Adrenal gland (tissue), 12 donors: Measurements from ENCODE around the gene ZC3H8. TPM values are rescaled to one million over a fixed set of nuclear protein-coding genes. Genes with fewer than 3 reads are reported as not detected.
A peak's percentile ranks its signal among the peaks of the same experiment; 100 is the strongest.

Experiments
- DNase-seq, 7 donors: peaks; one replicate each; pipeline ENCODE4 v3.0.0-alpha.2; 2019 to 2020
- H3K27ac ChIP-seq, 5 donors: fragments of 200-600 bp; sonication (generic) in 4 of 5; 1 replicate in 3 of 5; 2 replicates in 2 of 5; pipeline versions ENCODE4 v1.5.1 to v1.8.0; 2016 to 2020; ENCODE audit warnings: mild to moderate bottlenecking in 1 of 5
- H3K27me3 ChIP-seq: fragments of 200-600 bp; 2 replicates; pipeline ENCODE4 v1.8.0; 2021
- H3K36me3 ChIP-seq, 2 donors: fragments of 200-600 bp; replicated peaks in 1 of 2; 1 replicate in 1 of 2; 2 replicates in 1 of 2; pipeline versions ENCODE4 v1.5.1 to v1.8.0; 2018 to 2022
- H3K4me1 ChIP-seq, 2 donors: fragments of 200-600 bp; replicated peaks in 1 of 2; 1 replicate in 1 of 2; 2 replicates in 1 of 2; pipeline versions ENCODE4 v1.5.1 to v1.8.0; 2018 to 2021
- H3K4me3 ChIP-seq, 4 donors: fragments of 200-600 bp; sonication (generic) in 3 of 4; one replicate each; pipeline ENCODE4 v1.5.1; 2016 to 2018
- H3K9me3 ChIP-seq, 3 donors: fragments of 200-600 bp; sonication (generic) in 1 of 3; replicated peaks in 1 of 3; 1 replicate in 2 of 3; 2 replicates in 1 of 3; pipeline versions ENCODE4 v1.5.1 to v1.8.0; 2016 to 2021
- POLR2A ChIP-seq, 2 donors: fragments of 450-650 bp; IDR thresholded peaks; one replicate each; pipeline ENCODE4 v1.6.1; 2017; ENCODE audit warnings: antibody characterized with exemption in 2 of 2, mild to moderate bottlenecking in 2 of 2, moderate library complexity in 1 of 2
- WGBS, 4 donors: extraction: QIAGEN DNeasy Blood & Tissue Kit in 2 of 4; methylation state at CpG; one replicate each; pipeline versions ENCODE4 v1.1.5 to v1.1.7; 2013 to 2017; 5-methylcytosine and 5-hydroxymethylcytosine counted together
- intact Hi-C, 2 donors: fragments of 100-400 bp; cut with DNase I; formaldehyde crosslinking; loops; one replicate each; pipeline versions ENCODE4 v1.14.1 to v1.15.0; 2022 to 2023
- polyA plus RNA-seq, 3 donors: library from polyadenylated mRNA; stranded (reverse); fragments of 200-250 nt in 2 of 3; fragments of 350-450 nt in 1 of 3; fragmentation: Illumina TruSeq in 1 of 3; extraction: RNeasy Lipid Tissue Mini Kit (QIAGEN cat#74804) in 1 of 3; gene quantifications; one replicate each; pipeline ENCODE4 v1.2.3, GENCODE V29; 2013 to 2014
- total RNA-seq, 9 donors: library from RNA; depleted of rRNA in 4 of 9; stranded (reverse); fragments of >200 nt in 4 of 9; fragments of 120-200 nt in 1 of 9; fragmentation: NEBNext Ultra II Directional in 1 of 9; extraction: Animal tissue kit (Norgen Biotek cat#: 25700) in 1 of 9; gene quantifications; one replicate each; pipeline versions ENCODE4 v1.1.0 to v1.2.4, GENCODE V29; 2013 to 2023
- TF ChIP-seq, protein P1 (sequence below), 6 experiments: fragments of 450-650 bp in 4 of 6; fragments of 200-600 bp in 2 of 6; sonication (generic) in 1 of 6; IDR thresholded peaks; 1 replicate in 5 of 6; 2 replicates in 1 of 6; pipeline versions ENCODE4 v1.5.1 to v1.8.0; 2016 to 2021; ENCODE audit warnings: antibody characterized with exemption in 6 of 6, mild to moderate bottlenecking in 2 of 6, moderate library complexity in 1 of 6
- donor health status: healthy with polysubstance abuse.
- donor health status: Bipolar disorder and iron deficiency.
- donor health status: DM: yes; HTN: yes; CAD: no.
- donor health status: DM: no; HTN: no; CAD: no.
- donor health status: DM: no; HTN: no; CAD: no.
- donor health status: DM: yes; HTN: yes; CAD: no.

ZC3H8 gene
- total and polyA plus RNA-seq, 12 donors, result 0.85 to 17.4 (median 7.6) TPM

DNA sequence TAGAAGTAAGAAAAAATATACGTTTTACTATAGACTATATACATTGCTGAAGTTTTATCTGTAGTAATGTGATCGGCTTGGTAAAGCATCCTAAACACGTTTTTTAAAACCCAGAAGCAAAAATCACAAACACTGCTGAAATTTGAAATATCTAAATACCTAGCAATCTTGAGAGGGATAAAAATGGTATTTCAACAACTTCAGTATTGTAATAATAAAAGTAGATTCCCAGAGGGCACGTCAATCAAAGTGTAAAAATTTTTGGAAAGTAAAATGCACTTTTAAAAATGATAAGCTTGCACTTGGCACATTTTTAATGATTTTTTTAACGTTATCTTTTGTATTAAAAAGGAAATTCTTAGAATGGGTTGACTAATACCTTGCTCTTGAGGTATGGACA is 22.1 kb upstream of the ZC3H8 start:
- H3K36me3 ChIP-seq, result no peaks in the 10 kb centered on the region
- peak overlapping the region in 1 of 5 donors; percentile 100 for H3K27ac ChIP-seq
- H3K27me3 ChIP-seq, result no peaks in the 10 kb centered on the region
- WGBS, 4 donors, result 59 to 64% (median 61%) methylated on average over 5 of the region's 5 CpGs
- TF ChIP-seq POLR2A (IDR thresholded peaks at IDR 0.05), result no peak
- TF ChIP-seq, protein P1, sequence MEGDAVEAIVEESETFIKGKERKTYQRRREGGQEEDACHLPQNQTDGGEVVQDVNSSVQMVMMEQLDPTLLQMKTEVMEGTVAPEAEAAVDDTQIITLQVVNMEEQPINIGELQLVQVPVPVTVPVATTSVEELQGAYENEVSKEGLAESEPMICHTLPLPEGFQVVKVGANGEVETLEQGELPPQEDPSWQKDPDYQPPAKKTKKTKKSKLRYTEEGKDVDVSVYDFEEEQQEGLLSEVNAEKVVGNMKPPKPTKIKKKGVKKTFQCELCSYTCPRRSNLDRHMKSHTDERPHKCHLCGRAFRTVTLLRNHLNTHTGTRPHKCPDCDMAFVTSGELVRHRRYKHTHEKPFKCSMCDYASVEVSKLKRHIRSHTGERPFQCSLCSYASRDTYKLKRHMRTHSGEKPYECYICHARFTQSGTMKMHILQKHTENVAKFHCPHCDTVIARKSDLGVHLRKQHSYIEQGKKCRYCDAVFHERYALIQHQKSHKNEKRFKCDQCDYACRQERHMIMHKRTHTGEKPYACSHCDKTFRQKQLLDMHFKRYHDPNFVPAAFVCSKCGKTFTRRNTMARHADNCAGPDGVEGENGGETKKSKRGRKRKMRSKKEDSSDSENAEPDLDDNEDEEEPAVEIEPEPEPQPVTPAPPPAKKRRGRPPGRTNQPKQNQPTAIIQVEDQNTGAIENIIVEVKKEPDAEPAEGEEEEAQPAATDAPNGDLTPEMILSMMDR (IDR thresholded peaks at IDR 0.05), result no peak
- no peak for DNase-seq
- H3K4me1 ChIP-seq, result peaks cover 0 to 16% of the 10 kb centered on the region in 2 donors
- H3K4me3 ChIP-seq, result peak overlapping the region in 2 of 4 donors; percentile 39 to 94
- no peaks in the 10 kb centered on the region for H3K9me3 ChIP-seq
- intact Hi-C loops, result no loop called here

DNA sequence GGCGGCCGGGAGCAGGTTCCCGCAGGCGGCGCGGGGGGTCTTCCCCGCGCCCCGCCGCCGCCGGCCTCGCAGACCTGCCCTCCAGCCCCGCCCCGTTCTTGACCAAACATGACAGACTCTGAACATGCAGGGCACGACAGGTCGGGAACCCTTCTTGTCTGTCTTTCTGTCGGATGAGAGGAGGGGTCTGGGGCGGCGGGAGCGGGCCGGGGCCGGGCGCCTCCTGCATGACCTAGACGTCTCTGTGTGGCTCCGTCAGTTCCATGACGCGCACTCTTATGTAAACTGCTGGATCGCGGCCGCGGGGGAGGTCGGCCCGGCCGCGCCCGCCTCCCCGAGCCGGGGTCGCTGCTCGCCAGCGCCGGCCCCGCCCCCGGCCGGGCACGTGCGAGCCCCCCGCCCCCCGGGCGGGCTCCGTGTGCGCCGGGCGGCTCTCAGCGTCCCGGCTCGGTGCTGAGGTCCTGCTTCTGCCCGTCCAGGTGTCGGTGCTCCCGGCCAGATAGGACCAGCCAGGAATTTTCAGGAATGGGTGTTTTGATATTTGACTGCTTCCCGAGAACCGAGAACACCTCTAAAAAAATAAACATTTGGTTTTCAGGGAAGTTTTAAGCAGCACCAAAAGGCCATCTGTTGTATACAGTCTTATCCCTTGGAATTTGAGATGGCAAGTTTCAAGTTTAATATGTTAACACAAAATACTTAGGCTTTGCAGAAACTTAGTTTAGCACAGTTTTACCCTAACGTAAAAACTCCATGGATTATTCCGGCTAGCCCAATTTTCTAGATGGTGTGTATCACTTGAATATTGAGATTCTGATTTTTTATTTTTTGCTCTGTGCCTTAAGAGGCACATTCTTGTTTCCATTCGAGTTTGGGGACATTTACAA is 21.3 kb upstream of the ZC3H8 start:
- Histone ChIP-seq H3K36me3 (no peaks in the 10 kb centered on the region), H3K4me1 (peaks cover 3 to 20% of the 10 kb centered on the region in 2 donors), H3K27me3 (no peaks in the 10 kb centered on the region), H3K4me3 (peak overlapping the region; percentile 56 to 99 (median 96)), H3K9me3 (no peaks in the 10 kb centered on the region), H3K27ac (peak overlapping the region; percentile 99 to 100 (median 100))
- intact Hi-C loops, result no loop called here
- 1 to 3% (median 1%) methylated on average over 5 to 66 of the region's 66 CpGs for WGBS, 4 donors
- peak; percentile 91 to 96 (median 92) for DNase-seq
- peak; percentile 84 to 94 for TF ChIP-seq POLR2A (IDR thresholded peaks at IDR 0.05)
- TF ChIP-seq, protein P1 (IDR thresholded peaks at IDR 0.05), result no peak

DNA sequence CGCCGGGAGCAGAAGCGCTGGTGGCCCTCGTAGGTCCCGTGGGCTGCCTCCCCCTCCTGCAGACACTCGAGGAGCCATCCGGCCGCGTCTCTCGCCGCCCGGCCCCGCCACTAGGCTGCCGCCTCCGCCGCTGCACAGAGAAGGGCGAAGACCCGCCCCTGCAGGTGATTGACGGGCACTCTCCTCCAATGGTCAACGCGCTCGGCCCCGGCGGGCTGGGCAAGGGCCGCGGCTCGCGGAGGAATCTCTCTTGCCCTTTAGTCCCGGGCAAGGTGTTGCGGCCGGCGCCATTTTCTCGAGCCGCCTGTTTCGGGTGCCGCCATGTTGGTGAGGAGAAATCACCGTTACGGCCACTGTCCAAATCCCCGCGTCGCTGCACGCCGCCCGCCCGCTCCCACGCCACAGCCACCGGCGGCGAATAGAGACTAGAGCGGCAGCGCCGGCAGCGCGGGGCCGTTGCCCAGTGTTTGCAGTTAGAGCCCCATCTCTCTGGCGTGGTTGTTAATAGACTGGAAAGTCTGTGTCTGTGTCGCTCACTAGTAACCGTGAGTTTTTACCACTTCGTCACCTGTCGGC is 20.6 kb upstream of the ZC3H8 start, which contains the start of gene ZC3H6:
TSS of gene ZC3H6 (plus strand) at position 287 of the 576 bp plus-strand sequence. CDS start 398 bp downstream, outside the sequence.
- intact Hi-C loops, result no loop called here
- Histone ChIP-seq H3K9me3 (no peaks in the 10 kb centered on the region), H3K27me3 (no peaks in the 10 kb centered on the region), H3K36me3 (no peaks in the 10 kb centered on the region), H3K4me1 (peaks cover 3 to 20% of the 10 kb centered on the region in 2 donors), H3K27ac (peak within 1 kb of the TSS; percentile 99 to 100 (median 100)), H3K4me3 (peak within 1 kb of the TSS; percentile 56 to 99 (median 96))
- 0% methylated on average over 23 to 60 of the region's 60 CpGs for WGBS, 4 donors
- TF ChIP-seq POLR2A (IDR thresholded peaks at IDR 0.05), result peak; percentile 95 to 99
- TF ChIP-seq, protein P1 (IDR thresholded peaks at IDR 0.05), result peak in 4 of 6 experiments; percentile 10 to 44 (median 26)
- peak; percentile 98 to 100 (median 99) for DNase-seq

DNA sequence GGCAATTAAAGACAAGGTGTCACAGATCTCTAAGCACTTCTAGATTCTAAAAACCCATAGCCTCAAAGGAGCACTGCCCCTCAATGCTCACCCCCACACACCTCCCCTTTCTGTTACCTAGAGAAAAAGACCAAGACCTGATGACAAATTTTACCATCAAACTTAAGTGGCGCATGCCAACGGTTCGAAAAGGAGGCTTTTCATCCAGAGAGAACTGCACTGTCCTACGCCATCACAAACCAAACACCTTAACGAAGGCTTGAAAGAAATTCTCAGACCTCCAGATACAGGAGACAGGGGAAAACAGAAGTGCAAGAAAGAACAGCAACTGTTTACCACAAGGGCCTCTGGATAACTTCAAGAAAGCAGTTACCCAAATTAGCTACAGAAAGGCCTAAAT is 18.5 kb upstream of the ZC3H8 start:
- TF ChIP-seq POLR2A (IDR thresholded peaks at IDR 0.05), result no peak
- TF ChIP-seq, protein P1 (IDR thresholded peaks at IDR 0.05), result no peak
- intact Hi-C loops, result loop anchor here in 1 of 2 donors (5.0 kb wide), 1 partner anchor 159 kb away; the partner anchor contains the start of gene RGPD8
- Histone ChIP-seq H3K4me1 (peaks cover 3 to 20% of the 10 kb centered on the region in 2 donors), H3K27me3 (no peaks in the 10 kb centered on the region), H3K4me3 (no peak overlapping the region), H3K27ac (peak overlapping the region in 2 of 5 donors; percentile 81 to 86), H3K36me3 (no peaks in the 10 kb centered on the region), H3K9me3 (no peaks in the 10 kb centered on the region)
- no peak for DNase-seq
- WGBS, 4 donors, result 92 to 98% (median 95%) methylated on average over 5 of the region's 5 CpGs
